ENCODE measurements around the gene VSX2. TPM values are rescaled to one million over a fixed set of nuclear protein-coding genes. Genes with fewer than 3 reads are reported as not detected.
A peak's percentile ranks its signal among the peaks of the same experiment; 100 is the strongest.
"Not testable (repeated sequence)": the region's sequence is repeated elsewhere in the genome, so short reads cannot be mapped to it uniquely, and the experiment has no call there.

VSX2 gene
- total RNA-seq, 1 donor from 2014 or later: not detected

DNA sequence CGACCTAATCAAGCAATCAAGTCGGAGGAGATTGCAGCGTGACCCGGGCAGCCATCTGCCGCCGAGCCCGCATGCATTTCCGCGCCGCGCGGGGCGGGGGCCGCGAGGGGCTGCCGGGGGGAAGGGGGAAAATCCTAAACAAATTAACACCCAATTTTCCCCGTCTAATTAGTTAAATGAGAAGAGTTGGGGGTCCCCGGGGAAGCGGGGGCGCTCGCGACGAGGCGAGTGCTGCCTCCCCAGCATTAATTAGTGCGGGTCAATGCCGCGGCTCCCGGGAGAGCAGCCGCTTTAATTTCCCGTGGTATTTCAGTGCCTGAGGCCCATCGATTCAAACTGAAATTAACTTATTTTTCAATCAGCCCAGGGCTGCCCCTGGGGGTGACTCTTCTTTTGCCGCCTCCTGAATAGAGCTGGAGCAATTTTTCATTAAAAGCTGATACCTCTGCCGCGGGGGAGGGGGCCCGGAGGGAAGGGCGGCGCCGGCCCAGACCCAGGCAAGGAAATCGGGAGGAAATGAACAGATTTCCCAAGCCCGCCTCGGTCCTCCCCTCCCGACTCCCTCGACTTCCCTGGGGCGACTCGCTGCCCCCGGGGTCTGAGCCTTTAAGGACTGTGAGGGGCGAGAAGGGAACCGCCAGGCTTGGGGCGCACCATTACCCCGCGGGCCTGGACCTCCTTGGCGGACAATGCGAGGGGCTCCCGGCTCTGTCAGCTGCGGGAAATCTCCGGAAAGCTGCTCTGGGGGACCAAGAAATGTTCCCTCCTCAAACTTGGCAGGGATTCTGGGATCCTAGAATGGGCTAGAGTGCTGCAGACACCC lies 18.9 kb downstream of the VSX2 start:
- Mint-ChIP-seq H3K4me1 (ENCODE audit: low read depth) (no peaks in the 10 kb centered on the region), H3K36me3 (ENCODE audit: low read depth) (no peaks in the 10 kb centered on the region), H3K27ac (peak overlapping the region; percentile 72), H3K4me3 (peak overlapping the region; percentile 84), H3K9me3 (no peaks in the 10 kb centered on the region), H3K27me3 (ENCODE audit: insufficient read depth) (peaks cover 24% of the 10 kb centered on the region)
- intact Hi-C loops (cut with micrococcal nuclease): loop anchor here (1.0 to 2.0 kb wide), 3 partner anchors 45 to 235 kb away; partner anchors contain the start of genes ISCA2 and NPC2
- no peak for DNase-seq (ENCODE audit: low spot score)

DNA sequence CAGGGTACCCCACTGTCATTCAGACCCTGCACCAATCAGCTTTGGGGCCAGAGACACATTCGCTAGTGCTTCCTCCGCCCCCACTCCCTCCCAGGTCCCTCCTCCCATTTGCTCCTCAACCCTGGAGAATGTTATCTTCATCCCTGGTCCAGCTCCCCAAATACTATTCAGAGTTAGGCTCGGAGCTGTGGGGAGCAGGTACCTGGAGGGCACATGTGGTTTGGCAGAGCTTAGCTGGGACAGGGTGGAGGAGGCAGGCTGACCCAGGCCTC lies 19.5 kb downstream of the VSX2 start:
- no peak for DNase-seq (ENCODE audit: low spot score)
- Mint-ChIP-seq H3K9me3 (no peaks in the 10 kb centered on the region), H3K36me3 (ENCODE audit: low read depth) (no peaks in the 10 kb centered on the region), H3K4me1 (ENCODE audit: low read depth) (no peaks in the 10 kb centered on the region), H3K27ac (no peak overlapping the region), H3K27me3 (ENCODE audit: insufficient read depth) (peaks cover 20% of the 10 kb centered on the region), H3K4me3 (peak overlapping the region; percentile 5)
- intact Hi-C loops (cut with micrococcal nuclease): no loop called here

GRCh38 chr14:74259513-74259912 lies 20.3 kb downstream of the VSX2 start:
- H3K27me3 Mint-ChIP-seq (ENCODE audit: insufficient read depth): peaks cover 18% of the 10 kb centered on the region
- H3K9me3 Mint-ChIP-seq: no peaks in the 10 kb centered on the region
- DNase-seq (ENCODE audit: low spot score): no peak
- H3K4me3 Mint-ChIP-seq: no peak overlapping the region
- intact Hi-C loops (cut with micrococcal nuclease): no loop called here
- H3K27ac Mint-ChIP-seq: no peak overlapping the region
- no peaks in the 10 kb centered on the region for H3K4me1 Mint-ChIP-seq (ENCODE audit: low read depth)
- no peaks in the 10 kb centered on the region for H3K36me3 Mint-ChIP-seq (ENCODE audit: low read depth)

- intact Hi-C loops (cut with micrococcal nuclease): no loop called here
- H3K27ac Mint-ChIP-seq: no peak overlapping the region
- H3K4me3 Mint-ChIP-seq: no peak overlapping the region
- no peaks in the 10 kb centered on the region for H3K4me1 Mint-ChIP-seq (ENCODE audit: low read depth)
- DNase-seq (ENCODE audit: low spot score): no peak
- no peaks in the 10 kb centered on the region for H3K9me3 Mint-ChIP-seq
- H3K36me3 Mint-ChIP-seq (ENCODE audit: low read depth): no peaks in the 10 kb centered on the region
- H3K27me3 Mint-ChIP-seq (ENCODE audit: insufficient read depth): peaks cover 20% of the 10 kb centered on the region
Observed at GRCh38 chr14:74260525-74261233, 21.4 kb downstream of the VSX2 start.

DNA sequence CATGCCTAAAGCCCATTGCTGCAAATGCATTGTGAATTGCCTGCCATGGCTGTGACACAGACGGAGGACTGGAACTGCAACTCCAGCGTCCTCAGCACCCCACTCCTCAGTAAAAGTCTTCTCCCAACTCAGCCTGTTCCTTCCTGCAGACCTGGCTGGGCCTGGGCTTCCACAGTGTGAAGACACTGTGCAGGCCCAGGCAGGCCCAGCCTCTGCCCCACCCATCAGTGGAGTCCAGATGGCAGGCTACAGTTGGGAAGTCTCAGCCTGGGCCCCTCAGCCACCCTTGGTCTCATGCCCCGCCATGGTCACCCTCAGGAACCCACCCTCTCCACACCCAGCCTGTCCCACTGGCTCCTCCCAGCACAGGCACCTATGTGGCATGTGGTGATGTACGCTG lies 22.0 kb downstream of the VSX2 start:
- no peaks in the 10 kb centered on the region for H3K4me1 Mint-ChIP-seq (ENCODE audit: low read depth)

DNA sequence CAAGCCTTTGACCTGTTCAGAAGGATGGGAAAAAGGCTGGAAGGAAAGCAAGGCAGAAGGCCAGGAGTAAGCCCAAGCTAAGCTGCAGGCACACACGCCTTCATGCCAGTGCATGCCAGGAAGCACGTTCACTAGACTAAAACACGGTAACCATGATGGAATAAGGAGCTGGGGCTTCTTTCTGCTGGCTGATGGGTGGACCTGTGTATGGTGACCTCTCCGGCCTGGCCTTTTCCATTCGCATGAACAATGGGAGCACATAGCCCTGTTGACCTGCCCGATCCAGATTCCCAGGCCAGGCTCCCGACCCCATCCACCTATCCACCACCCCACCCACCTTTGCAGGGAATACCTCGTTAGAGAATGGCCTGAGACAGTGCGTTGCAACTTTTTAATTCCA lies 22.8 kb downstream of the VSX2 start:
- peaks cover 19% of the 10 kb centered on the region for H3K27me3 Mint-ChIP-seq (ENCODE audit: insufficient read depth)
- intact Hi-C loops (cut with micrococcal nuclease): no loop called here
- H3K9me3 Mint-ChIP-seq: no peaks in the 10 kb centered on the region
- DNase-seq (ENCODE audit: low spot score): no peak
- no peak overlapping the region for H3K27ac Mint-ChIP-seq
- no peaks in the 10 kb centered on the region for H3K36me3 Mint-ChIP-seq (ENCODE audit: low read depth)
- H3K4me3 Mint-ChIP-seq: no peak overlapping the region
- H3K4me1 Mint-ChIP-seq (ENCODE audit: low read depth): no peaks in the 10 kb centered on the region

More for the DNA sequence above, 22.0 kb downstream of the VSX2 start:
- no peaks in the 10 kb centered on the region for H3K36me3 Mint-ChIP-seq (ENCODE audit: low read depth)
- no peak overlapping the region for H3K4me3 Mint-ChIP-seq
- H3K9me3 Mint-ChIP-seq: no peaks in the 10 kb centered on the region
- no peak for DNase-seq (ENCODE audit: low spot score)
- H3K27ac Mint-ChIP-seq: no peak overlapping the region
- intact Hi-C loops (cut with micrococcal nuclease): no loop called here
- H3K27me3 Mint-ChIP-seq (ENCODE audit: insufficient read depth): peaks cover 19% of the 10 kb centered on the region

GRCh38 chr14:74263181-74263580 lies 23.9 kb downstream of the VSX2 start:
- no peak for DNase-seq (ENCODE audit: low spot score)
- Mint-ChIP-seq H3K27me3 (ENCODE audit: insufficient read depth) (peaks cover 19% of the 10 kb centered on the region), H3K9me3 (no peaks in the 10 kb centered on the region), H3K4me1 (ENCODE audit: low read depth) (no peaks in the 10 kb centered on the region), H3K36me3 (ENCODE audit: low read depth) (no peaks in the 10 kb centered on the region), H3K4me3 (no peak overlapping the region), H3K27ac (no peak overlapping the region)
- intact Hi-C loops (cut with micrococcal nuclease): no loop called here

DNA sequence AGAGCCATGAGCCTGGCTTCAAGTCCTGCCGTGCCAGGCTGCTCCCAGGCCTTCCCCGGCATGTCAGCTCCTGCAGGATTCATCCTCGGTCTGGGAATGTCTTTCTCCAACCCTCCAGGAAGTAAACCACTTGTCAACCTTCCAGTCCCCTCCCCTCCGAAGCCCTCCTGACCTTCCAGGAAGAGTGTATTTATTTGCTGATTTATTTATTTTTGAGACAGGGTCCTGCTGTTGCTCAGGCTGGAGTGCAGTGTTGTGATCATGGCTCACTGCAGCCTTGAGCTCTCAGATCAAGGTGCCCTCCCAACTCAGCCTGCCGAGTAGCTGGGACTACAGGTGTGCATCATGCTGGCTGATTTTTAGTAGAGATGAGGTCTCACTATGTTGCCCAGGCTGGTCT lies 24.7 kb downstream of the VSX2 start:
- Mint-ChIP-seq H3K27me3 (ENCODE audit: insufficient read depth) (peaks cover 15% of the 10 kb centered on the region), H3K36me3 (ENCODE audit: low read depth) (no peaks in the 10 kb centered on the region), H3K4me1 (ENCODE audit: low read depth) (no peaks in the 10 kb centered on the region), H3K9me3 (no peaks in the 10 kb centered on the region), H3K27ac (no peak overlapping the region), H3K4me3 (no peak overlapping the region)
- intact Hi-C loops (cut with micrococcal nuclease): no loop called here
- DNase-seq (ENCODE audit: low spot score): no peak

DNA sequence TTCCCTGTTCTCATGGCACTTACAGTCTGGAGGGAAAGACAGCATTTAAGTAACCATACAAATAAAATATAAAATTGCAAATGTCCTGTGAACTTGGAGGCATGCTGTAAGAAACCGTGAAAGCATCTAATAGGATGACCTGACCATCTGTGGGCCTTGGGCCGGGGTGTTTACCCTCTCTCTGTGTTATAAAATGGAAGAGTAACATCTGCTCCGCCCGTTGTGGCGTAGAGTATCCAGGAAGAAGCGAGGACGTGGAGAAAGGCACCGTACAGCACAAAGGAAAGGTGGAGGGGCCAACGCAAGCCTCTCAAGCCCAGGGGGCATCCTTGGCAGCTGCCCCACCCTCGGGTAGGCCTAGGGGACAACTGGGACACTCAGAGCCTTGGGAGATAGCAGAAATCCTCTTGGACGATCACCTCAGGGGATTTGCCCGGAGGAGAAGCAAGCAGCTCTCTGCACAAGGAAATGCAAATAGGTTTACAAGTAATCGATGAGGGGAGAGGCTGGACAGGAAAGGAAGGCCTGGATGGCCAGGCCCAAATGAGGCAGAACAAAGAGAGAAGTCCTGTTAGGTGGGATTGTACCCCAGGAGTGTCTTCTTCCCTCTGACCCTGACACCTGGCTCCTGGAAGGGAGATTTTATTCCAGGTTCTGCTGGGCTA lies 26.2 kb downstream of the VSX2 start:
- Mint-ChIP-seq H3K9me3 (no peaks in the 10 kb centered on the region), H3K4me1 (ENCODE audit: low read depth) (no peaks in the 10 kb centered on the region), H3K27ac (no peak overlapping the region), H3K36me3 (ENCODE audit: low read depth) (no peaks in the 10 kb centered on the region), H3K27me3 (ENCODE audit: insufficient read depth) (peaks cover 8% of the 10 kb centered on the region), H3K4me3 (no peak overlapping the region)
- DNase-seq (ENCODE audit: low spot score): no peak
- intact Hi-C loops (cut with micrococcal nuclease): no loop called here

DNA sequence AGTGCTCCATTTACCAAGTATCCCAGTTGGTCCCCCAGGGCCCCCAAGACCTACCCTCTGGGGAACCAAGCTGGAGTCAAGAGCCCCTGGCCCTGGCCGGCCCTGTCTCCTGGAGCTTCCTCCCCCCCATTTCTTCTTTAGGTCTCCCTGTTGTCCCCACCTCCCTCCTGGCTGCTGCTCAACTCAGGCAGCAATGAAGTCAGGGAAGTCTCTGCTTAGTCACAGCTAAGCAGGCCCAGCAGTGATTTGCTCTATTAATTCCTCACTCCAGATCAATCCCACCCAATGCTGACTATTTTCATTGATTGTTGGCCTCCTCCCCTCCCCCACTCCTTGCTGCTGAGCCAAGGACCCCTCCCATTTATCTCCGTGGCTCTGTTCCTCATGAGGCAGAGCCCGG lies 28.3 kb downstream of the VSX2 start:
- DNase-seq (ENCODE audit: low spot score): no peak
- Mint-ChIP-seq H3K9me3 (no peaks in the 10 kb centered on the region), H3K36me3 (ENCODE audit: low read depth) (no peaks in the 10 kb centered on the region), H3K4me3 (no peak overlapping the region), H3K27me3 (ENCODE audit: insufficient read depth) (peaks cover 16% of the 10 kb centered on the region), H3K27ac (no peak overlapping the region), H3K4me1 (ENCODE audit: low read depth) (no peaks in the 10 kb centered on the region)
- intact Hi-C loops (cut with micrococcal nuclease): no loop called here

DNA sequence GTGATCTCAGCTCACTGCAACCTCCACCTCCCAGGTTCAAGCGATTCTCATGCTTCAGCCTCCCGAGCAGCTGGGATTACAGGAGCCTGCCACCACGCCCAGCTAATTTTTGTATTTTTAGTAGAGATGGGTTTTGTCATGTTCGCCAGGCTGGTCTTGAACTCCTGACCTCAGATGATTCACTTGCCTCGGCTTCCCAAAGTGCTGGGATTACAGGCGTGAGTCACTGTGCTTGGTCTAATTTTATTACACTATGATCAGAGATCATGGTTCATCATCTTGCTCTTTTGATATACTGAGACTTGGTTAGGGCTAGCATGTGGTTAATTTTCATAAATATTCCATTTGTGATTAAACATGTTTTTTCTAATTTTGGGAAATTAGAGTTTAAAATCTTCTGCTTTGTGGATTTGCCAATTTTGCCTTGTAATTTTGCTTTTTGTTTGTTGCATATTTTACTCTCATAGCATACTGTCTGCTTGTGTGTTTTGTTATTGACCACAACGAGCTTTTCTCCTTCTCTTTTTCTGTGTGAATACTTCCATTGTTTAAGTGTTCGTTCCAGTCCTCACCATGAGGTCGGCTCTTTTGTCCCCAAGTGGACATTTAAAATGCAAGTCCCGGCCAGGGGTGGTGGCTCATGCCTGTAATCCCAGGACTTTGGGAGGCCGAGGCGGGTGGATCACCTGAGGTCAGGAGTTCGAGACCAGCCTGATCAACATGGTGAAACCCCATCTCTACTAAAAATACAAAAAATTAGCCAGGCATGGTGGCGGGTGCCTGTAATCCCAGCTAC lies 31.3 kb downstream of the VSX2 start:
- intact Hi-C loops (cut with micrococcal nuclease); H3K27ac Mint-ChIP-seq; DNase-seq (ENCODE audit: low spot score); H3K36me3 Mint-ChIP-seq (ENCODE audit: low read depth); H3K4me3 Mint-ChIP-seq; H3K9me3 Mint-ChIP-seq; H3K4me1 Mint-ChIP-seq (ENCODE audit: low read depth): not testable (repeated sequence)
- H3K27me3 Mint-ChIP-seq (ENCODE audit: insufficient read depth): peaks cover 11% of the 10 kb centered on the region

DNA sequence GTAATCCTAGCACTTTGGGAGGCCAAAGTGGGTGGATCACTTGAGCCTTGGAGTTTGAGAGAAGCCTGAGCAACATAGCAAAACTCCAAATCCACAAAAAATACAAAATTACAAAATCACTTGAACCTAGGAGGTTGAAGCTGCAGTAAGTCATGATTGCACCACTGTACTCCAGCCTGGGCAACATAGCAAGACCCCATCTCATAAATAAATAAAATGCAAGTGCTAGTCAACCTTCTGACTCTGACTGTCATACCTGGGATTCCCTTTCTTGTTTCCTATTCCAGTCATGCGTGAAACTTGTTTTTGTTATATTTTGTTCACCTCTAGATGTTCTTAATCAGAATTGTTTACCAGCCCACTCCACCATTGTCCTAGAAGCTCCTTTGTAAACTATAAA lies 32.1 kb downstream of the VSX2 start:
- Mint-ChIP-seq H3K36me3 (ENCODE audit: low read depth) (no peaks in the 10 kb centered on the region), H3K27ac (no peak overlapping the region), H3K27me3 (ENCODE audit: insufficient read depth) (peaks cover 10% of the 10 kb centered on the region), H3K4me3 (no peak overlapping the region), H3K4me1 (ENCODE audit: low read depth) (no peaks in the 10 kb centered on the region), H3K9me3 (no peaks in the 10 kb centered on the region)
- DNase-seq (ENCODE audit: low spot score): no peak
- intact Hi-C loops (cut with micrococcal nuclease): no loop called here

Measured in activated T-helper 1 cell treated with anti-CD3 and anti-CD28 coated beads, Interleukin-12 subunit alpha, Interleukin-12 subunit beta, Interleukin-2, Interleukin-4 antibody, amounts not matched to agents 30 ng/mL and 10 ng/mL and 1 ng/mL, durations not matched to agents 14 hours and 24 hours and 36 hours (primary cell).